Karpas-422 (cell line): ENCODE results near the gene SLC7A8. TPM values are rescaled to one million over a fixed set of nuclear protein-coding genes. Genes with fewer than 3 reads are reported as not detected.

Experiments
- DNase-seq: peaks from one replicate; pipeline ENCODE4 v3.0.0-alpha.2; 2015
- H2AFZ ChIP-seq: fragments of 200-600 bp; sonication (generic); 2 replicates; pipeline ENCODE4 v1.6.1; 2014; ENCODE audit warnings: antibody characterized with exemption, low read length, mixed read lengths
- H3K27ac ChIP-seq: fragments of 200-600 bp; sonication (generic); 2 replicates; pipeline ENCODE4 v1.5.1; 2014; ENCODE audit warnings: mild to moderate bottlenecking, low read length, moderate library complexity
- H3K27me3 ChIP-seq: fragments of 200-600 bp; sonication (generic); 2 replicates; pipeline ENCODE4 v1.6.1; 2014; ENCODE audit warnings: low read length, mixed read lengths
- H3K36me3 ChIP-seq: fragments of 200-600 bp; sonication (generic); 2 replicates; pipeline ENCODE4 v1.6.1; 2014; ENCODE audit warnings: low read length, mixed read lengths; ENCODE audit not compliant: insufficient read depth
- H3K4me1 ChIP-seq: fragments of 200-600 bp; sonication (generic); 2 replicates; pipeline ENCODE4 v1.6.1; 2014; ENCODE audit warnings: mild to moderate bottlenecking, low read length, mixed read lengths
- H3K4me2 ChIP-seq: fragments of 200-600 bp; sonication (generic); 2 replicates; pipeline ENCODE4 v1.6.1; 2014; ENCODE audit warnings: low read length, low read depth, mild to moderate bottlenecking; ENCODE audit not compliant: poor library complexity, severe bottlenecking
- H3K4me3 ChIP-seq: fragments of 200-600 bp; sonication (generic); 2 replicates; pipeline ENCODE4 v1.5.1; 2014; ENCODE audit warnings: mild to moderate bottlenecking, antibody characterized with exemption, low read length, mixed read lengths
- H3K79me2 ChIP-seq: fragments of 200-600 bp; sonication (generic); 2 replicates; pipeline ENCODE4 v1.6.1; 2014; ENCODE audit warnings: mild to moderate bottlenecking, low read length, mixed read lengths
- H3K9ac ChIP-seq: fragments of 200-600 bp; sonication (generic); 2 replicates; pipeline ENCODE4 v1.6.0; 2014; ENCODE audit warnings: low read length
- H3K9me2 ChIP-seq: fragments of 200-600 bp; sonication (generic), shearing (Covaris generic); replicated peaks from 2 replicates; pipeline ENCODE4 v1.6.0; 2014; ENCODE audit warnings: mild to moderate bottlenecking, low read length, moderate library complexity; ENCODE audit not compliant: insufficient read depth
- H3K9me3 ChIP-seq: fragments of 300-700, 200-600 bp; sonication (generic); 2 replicates; pipeline ENCODE4 v1.6.1; 2014; ENCODE audit warnings: low read length, mixed read lengths
- H4K20me1 ChIP-seq: fragments of 200-600 bp; sonication (generic); 2 replicates; pipeline ENCODE4 v1.6.1; 2014; ENCODE audit warnings: mild to moderate bottlenecking, antibody characterized with exemption, low read length, low read depth; ENCODE audit not compliant: insufficient read depth
- total RNA-seq: library from RNA; depleted of rRNA; stranded (reverse); fragments of >200 nt; shearing (Covaris generic); gene quantifications from 2 replicates; pipeline ENCODE4 v1.2.3, GENCODE V29; 2014; ENCODE audit warnings: low replicate concordance

SLC7A8 gene
- total RNA-seq, 1 experiment from 2014 or later = not detected

- no peaks in the 10 kb centered on the region for H3K9me3 ChIP-seq
- no peak overlapping the region for H3K27ac ChIP-seq
- H2AFZ ChIP-seq = no peak overlapping the region
- no peak overlapping the region for H3K9ac ChIP-seq
- H3K4me3 ChIP-seq = no peak overlapping the region
- no peaks in the 10 kb centered on the region; the same call in 1 of the 2 replicates for H3K27me3 ChIP-seq
- H3K36me3 ChIP-seq = no peaks in the 10 kb centered on the region
- H3K79me2 ChIP-seq = no peaks in the 10 kb centered on the region
- no peaks in the 10 kb centered on the region for H3K9me2 ChIP-seq
- no peak for DNase-seq
- no peaks in the 10 kb centered on the region for H3K4me1 ChIP-seq
- no peaks in the 10 kb centered on the region for H4K20me1 ChIP-seq
- no peak overlapping the region for H3K4me2 ChIP-seq
Measured at GRCh38 chr14:23169622-23170021, 13.8 kb downstream of the SLC7A8 start.

GRCh38 chr14:23168246-23168645 is 15.2 kb downstream of the SLC7A8 start:
- H3K4me2 ChIP-seq = no peak overlapping the region
- no peak overlapping the region for H2AFZ ChIP-seq
- no peak overlapping the region for H3K9ac ChIP-seq
- no peaks in the 10 kb centered on the region for H4K20me1 ChIP-seq
- no peaks in the 10 kb centered on the region for H3K36me3 ChIP-seq
- no peaks in the 10 kb centered on the region for H3K79me2 ChIP-seq
- H3K27ac ChIP-seq = no peak overlapping the region
- no peaks in the 10 kb centered on the region for H3K4me1 ChIP-seq
- no peaks in the 10 kb centered on the region; the same call in 1 of the 2 replicates for H3K27me3 ChIP-seq
- H3K9me2 ChIP-seq = no peaks in the 10 kb centered on the region
- no peak for DNase-seq
- H3K9me3 ChIP-seq = no peaks in the 10 kb centered on the region
- no peak overlapping the region for H3K4me3 ChIP-seq

- H3K36me3 ChIP-seq = no peaks in the 10 kb centered on the region
- H3K27ac ChIP-seq = no peak overlapping the region
- no peaks in the 10 kb centered on the region for H3K9me2 ChIP-seq
- H3K9me3 ChIP-seq = no peaks in the 10 kb centered on the region
- DNase-seq = no peak
- no peaks in the 10 kb centered on the region; the same call in 1 of the 2 replicates for H3K27me3 ChIP-seq
- no peaks in the 10 kb centered on the region for H3K79me2 ChIP-seq
- no peak overlapping the region for H3K4me2 ChIP-seq
- H3K4me1 ChIP-seq = no peaks in the 10 kb centered on the region
- no peaks in the 10 kb centered on the region for H4K20me1 ChIP-seq
- no peak overlapping the region for H3K4me3 ChIP-seq
- H3K9ac ChIP-seq = no peak overlapping the region
- H2AFZ ChIP-seq = no peak overlapping the region
Measured at GRCh38 chr14:23167116-23167847, 16.2 kb downstream of the SLC7A8 start.

GRCh38 chr14:23164949-23165348 is 18.5 kb downstream of the SLC7A8 start:
- Histone ChIP-seq H3K27ac (no peak overlapping the region), H3K4me2 (no peak overlapping the region), H4K20me1 (no peaks in the 10 kb centered on the region), H3K27me3 (no peaks in the 10 kb centered on the region; the same call in 1 of the 2 replicates), H3K36me3 (no peaks in the 10 kb centered on the region), H3K4me1 (no peaks in the 10 kb centered on the region), H2AFZ (no peak overlapping the region), H3K9me2 (no peaks in the 10 kb centered on the region), H3K9ac (no peak overlapping the region), H3K4me3 (no peak overlapping the region), H3K9me3 (no peaks in the 10 kb centered on the region), H3K79me2 (no peaks in the 10 kb centered on the region)
- no peak for DNase-seq

GRCh38 chr14:23164250-23164649 is 19.2 kb downstream of the SLC7A8 start:
- no peak overlapping the region for H3K9ac ChIP-seq
- H4K20me1 ChIP-seq = no peaks in the 10 kb centered on the region
- no peak overlapping the region for H3K4me2 ChIP-seq
- no peak overlapping the region for H3K27ac ChIP-seq
- H2AFZ ChIP-seq = no peak overlapping the region
- no peaks in the 10 kb centered on the region for H3K9me2 ChIP-seq
- H3K27me3 ChIP-seq = no peaks in the 10 kb centered on the region; the same call in 1 of the 2 replicates
- no peaks in the 10 kb centered on the region for H3K79me2 ChIP-seq
- H3K4me3 ChIP-seq = no peak overlapping the region
- no peak for DNase-seq
- no peaks in the 10 kb centered on the region for H3K9me3 ChIP-seq
- H3K4me1 ChIP-seq = no peaks in the 10 kb centered on the region
- no peaks in the 10 kb centered on the region for H3K36me3 ChIP-seq

GRCh38 chr14:23163830-23164229 is 19.6 kb downstream of the SLC7A8 start:
- no peak overlapping the region for H3K27ac ChIP-seq
- H3K9ac ChIP-seq = no peak overlapping the region
- H3K79me2 ChIP-seq = no peaks in the 10 kb centered on the region
- H3K36me3 ChIP-seq = no peaks in the 10 kb centered on the region
- H4K20me1 ChIP-seq = no peaks in the 10 kb centered on the region
- no peaks in the 10 kb centered on the region; the same call in 1 of the 2 replicates for H3K27me3 ChIP-seq
- no peak overlapping the region for H3K4me2 ChIP-seq
- no peak overlapping the region for H2AFZ ChIP-seq
- H3K9me3 ChIP-seq = no peaks in the 10 kb centered on the region
- H3K4me3 ChIP-seq = no peak overlapping the region
- no peak for DNase-seq
- no peaks in the 10 kb centered on the region for H3K9me2 ChIP-seq
- no peaks in the 10 kb centered on the region for H3K4me1 ChIP-seq

- Histone ChIP-seq H3K27ac (no peak overlapping the region), H3K4me2 (no peak overlapping the region), H3K36me3 (no peaks in the 10 kb centered on the region), H3K9me2 (no peaks in the 10 kb centered on the region), H3K9me3 (no peaks in the 10 kb centered on the region), H3K9ac (no peak overlapping the region), H3K79me2 (no peaks in the 10 kb centered on the region), H3K27me3 (no peaks in the 10 kb centered on the region), H3K4me1 (no peaks in the 10 kb centered on the region), H3K4me3 (no peak overlapping the region), H2AFZ (no peak overlapping the region), H4K20me1 (no peaks in the 10 kb centered on the region)
- no peak for DNase-seq
Measured at GRCh38 chr14:23162800-23163199, 20.7 kb downstream of the SLC7A8 start.

GRCh38 chr14:23162005-23162404 is 21.5 kb downstream of the SLC7A8 start:
- Histone ChIP-seq H3K27me3 (no peaks in the 10 kb centered on the region), H3K4me1 (no peaks in the 10 kb centered on the region), H4K20me1 (no peaks in the 10 kb centered on the region), H3K27ac (no peak overlapping the region), H3K79me2 (no peaks in the 10 kb centered on the region), H2AFZ (no peak overlapping the region), H3K9me2 (no peaks in the 10 kb centered on the region), H3K4me3 (no peak overlapping the region), H3K9me3 (no peaks in the 10 kb centered on the region), H3K36me3 (no peaks in the 10 kb centered on the region), H3K4me2 (no peak overlapping the region), H3K9ac (no peak overlapping the region)
- DNase-seq = no peak
